ENCODE data around the gene ANKRD34C.

ANKRD34C gene

DNA sequence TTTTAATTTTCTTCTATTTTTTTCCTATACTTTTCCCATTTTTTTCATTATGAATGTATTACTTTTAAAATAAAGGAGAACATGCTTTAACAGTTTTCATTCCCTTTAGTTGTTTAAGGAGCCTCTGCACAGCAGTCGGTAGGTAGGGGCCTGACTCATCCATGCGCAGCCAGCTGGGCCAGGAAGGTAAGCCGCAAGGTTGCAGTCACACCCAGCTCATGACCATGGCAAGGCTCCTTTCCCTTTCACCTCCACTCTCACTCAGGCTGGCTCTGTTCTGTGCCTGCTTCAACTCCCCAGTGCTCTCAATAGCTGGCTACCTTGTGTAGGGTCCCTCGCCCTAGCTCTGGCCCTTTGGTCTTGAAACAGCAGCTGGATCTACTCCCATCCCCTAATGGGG, 17.4 kb upstream of the ANKRD34C start:
- Histone ChIP-seq H2BK15ac (ENCODE audit: low read depth, poor library complexity, severe bottlenecking) (no peak overlapping the region), H3K18ac (ENCODE audit: low read depth in 1 of 2, low read length in 2 of 2) (no peak overlapping the region), H3K27me3 (ENCODE audit: control insufficient read depth in 1 of 2, insufficient read depth in 1 of 2, low read length in 2 of 2) (peaks cover 6 to 17% of the 10 kb centered on the region in 2 experiments), H3K36me3 (ENCODE audit: control insufficient read depth in 1 of 2, insufficient read depth in 2 of 2, low read depth in 1 of 2, low read length in 2 of 2) (no peaks in the 10 kb centered on the region), H3K79me1 (replicated peaks; ENCODE audit: low read length, poor library complexity, severe bottlenecking) (no peaks in the 10 kb centered on the region), H3K9me3 (ENCODE audit: control insufficient read depth, low read length) (no peaks in the 10 kb centered on the region), H3K23ac (ENCODE audit: low read length in 2 of 2) (no peak overlapping the region), H3K4ac (ENCODE audit: low read depth in 1 of 2, low read length in 2 of 2) (no peak overlapping the region), H3K4me3 (ENCODE audit: insufficient read depth in 1 of 2, low read depth in 1 of 2, low read length in 2 of 2) (no peak overlapping the region), H3K9ac (ENCODE audit: low read length) (no peak overlapping the region), H3K4me1 (ENCODE audit: control insufficient read depth, insufficient read depth, low read depth, low read length) (no peaks in the 10 kb centered on the region), H2AK5ac (ENCODE audit: low read length, severe bottlenecking) (no peak overlapping the region), H2BK120ac (ENCODE audit: low read depth, low read length) (no peak overlapping the region), H2BK5ac (ENCODE audit: low read depth, low read length, poor library complexity, severe bottlenecking) (no peak overlapping the region), H4K8ac (ENCODE audit: low read length) (no peak overlapping the region), H3K27ac (ENCODE audit: low read length, poor library complexity, severe bottlenecking) (no peak overlapping the region), H3K4me2 (ENCODE audit: low read length, poor library complexity, severe bottlenecking) (no peak overlapping the region), H3K14ac (ENCODE audit: low read length in 2 of 2) (peak overlapping the region in 1 of 2 experiments; percentile 91), H2AFZ (ENCODE audit: low read depth, low read length) (no peak overlapping the region), H2BK12ac (ENCODE audit: low read length in 2 of 2) (no peak overlapping the region), H4K91ac (ENCODE audit: low read length) (no peak overlapping the region)
- DNase-seq: no peak
- WGBS: 61% methylated on average over 3 of the region's 4 CpGs

DNA sequence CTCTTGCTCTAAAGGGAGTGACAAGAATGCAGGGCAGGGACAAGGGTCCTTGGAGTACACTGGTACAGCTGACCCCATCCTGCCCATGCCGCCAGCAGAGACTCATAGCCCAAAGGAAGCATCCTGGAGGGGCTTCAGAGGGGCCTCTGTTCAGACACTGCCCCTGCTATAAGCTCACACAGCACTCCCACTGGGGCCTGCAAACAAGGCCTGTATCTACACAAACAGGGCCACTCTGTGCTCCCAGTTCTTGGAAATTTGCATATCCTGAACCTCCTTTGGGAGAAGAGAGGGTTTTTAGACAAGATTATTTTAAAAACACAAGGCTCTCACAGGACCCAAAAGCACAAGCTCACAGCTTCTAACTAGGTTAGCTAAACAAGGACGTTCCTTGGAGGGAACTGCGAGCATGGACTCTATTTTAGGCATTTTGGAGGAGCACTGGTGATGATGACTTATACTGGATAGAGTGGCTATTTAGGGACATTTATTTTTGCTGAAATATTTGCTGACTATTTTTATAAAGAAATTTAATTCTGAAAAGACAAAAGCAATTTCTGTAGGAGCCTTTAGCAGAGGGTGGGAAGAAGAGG, 16.4 kb upstream of the ANKRD34C start:
- Histone ChIP-seq H3K27me3 (ENCODE audit: control insufficient read depth in 1 of 2, insufficient read depth in 1 of 2, low read length in 2 of 2) (peaks cover 6 to 17% of the 10 kb centered on the region in 2 experiments), H3K79me1 (replicated peaks; ENCODE audit: low read length, poor library complexity, severe bottlenecking) (no peaks in the 10 kb centered on the region), H2BK120ac (ENCODE audit: low read depth, low read length) (no peak overlapping the region), H2AK5ac (ENCODE audit: low read length, severe bottlenecking) (no peak overlapping the region), H3K18ac (ENCODE audit: low read depth in 1 of 2, low read length in 2 of 2) (no peak overlapping the region), H2BK15ac (ENCODE audit: low read depth, poor library complexity, severe bottlenecking) (no peak overlapping the region), H3K14ac (ENCODE audit: low read length in 2 of 2) (no peak overlapping the region), H3K4me3 (ENCODE audit: insufficient read depth in 1 of 2, low read depth in 1 of 2, low read length in 2 of 2) (no peak overlapping the region), H4K8ac (ENCODE audit: low read length) (no peak overlapping the region), H3K9me3 (ENCODE audit: control insufficient read depth, low read length) (no peaks in the 10 kb centered on the region), H3K27ac (ENCODE audit: low read length, poor library complexity, severe bottlenecking) (no peak overlapping the region), H2BK12ac (ENCODE audit: low read length in 2 of 2) (no peak overlapping the region), H3K9ac (ENCODE audit: low read length) (no peak overlapping the region), H3K36me3 (ENCODE audit: control insufficient read depth in 1 of 2, insufficient read depth in 2 of 2, low read depth in 1 of 2, low read length in 2 of 2) (no peaks in the 10 kb centered on the region), H3K23ac (ENCODE audit: low read length in 2 of 2) (no peak overlapping the region), H4K91ac (ENCODE audit: low read length) (no peak overlapping the region), H2BK5ac (ENCODE audit: low read depth, low read length, poor library complexity, severe bottlenecking) (no peak overlapping the region), H3K4ac (ENCODE audit: low read depth in 1 of 2, low read length in 2 of 2) (no peak overlapping the region), H3K4me1 (ENCODE audit: control insufficient read depth, insufficient read depth, low read depth, low read length) (no peaks in the 10 kb centered on the region), H2AFZ (ENCODE audit: low read depth, low read length) (no peak overlapping the region), H3K4me2 (ENCODE audit: low read length, poor library complexity, severe bottlenecking) (no peak overlapping the region)
- 69% methylated on average over 3 of the region's 3 CpGs for WGBS
- no peak for DNase-seq

DNA sequence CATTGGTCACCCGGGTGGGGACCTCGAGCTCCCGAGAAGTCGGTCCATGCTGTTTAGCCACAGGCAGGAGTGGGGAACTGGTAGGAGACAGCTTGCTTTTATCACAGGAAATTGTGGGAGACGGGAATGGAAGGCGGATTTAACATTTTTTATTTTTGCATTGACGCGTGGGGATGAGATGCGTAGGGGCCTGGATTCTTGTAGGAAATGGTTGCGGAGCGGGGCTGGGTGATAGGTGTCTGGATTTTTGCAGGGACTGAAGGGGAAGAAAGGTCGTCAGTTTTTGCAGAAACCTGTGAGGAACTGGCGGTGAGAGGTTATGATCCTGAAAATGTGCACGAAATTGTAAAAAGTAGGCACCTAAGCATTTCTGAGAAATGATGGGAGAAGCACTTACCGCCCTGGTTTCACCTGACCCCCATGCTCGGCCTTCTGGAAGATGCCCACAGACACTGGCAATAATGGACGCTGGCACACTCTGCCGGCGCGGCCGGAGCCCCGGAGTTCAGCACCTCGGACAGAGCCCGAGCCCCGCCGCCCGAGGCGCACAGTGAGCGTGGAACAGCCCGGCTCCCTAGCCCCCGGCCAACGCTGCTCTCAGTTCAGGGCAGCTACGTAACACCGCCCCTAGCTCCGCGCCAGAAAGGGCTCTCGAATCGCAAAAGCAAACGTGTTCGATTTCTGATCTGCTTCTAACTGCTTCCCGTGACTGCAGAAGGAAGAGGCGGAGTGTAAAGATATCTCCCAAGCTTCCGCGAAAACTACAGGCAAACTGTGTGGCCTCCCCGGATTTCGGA, 928 bp downstream of the ANKRD34C start:
- peak; percentile 58 for DNase-seq
- Histone ChIP-seq H3K9me3 (ENCODE audit: control insufficient read depth, low read length) (peaks cover 2% of the 10 kb centered on the region), H2BK120ac (ENCODE audit: low read depth, low read length) (no peak overlapping the region), H4K8ac (ENCODE audit: low read length) (no peak overlapping the region), H3K4me2 (ENCODE audit: low read length, poor library complexity, severe bottlenecking) (no peak overlapping the region), H3K4me3 (ENCODE audit: insufficient read depth in 1 of 2, low read depth in 1 of 2, low read length in 2 of 2) (peak overlapping the region in 1 of 2 experiments; percentile 47), H2BK5ac (ENCODE audit: low read depth, low read length, poor library complexity, severe bottlenecking) (no peak overlapping the region), H3K14ac (ENCODE audit: low read length in 2 of 2) (no peak overlapping the region), H2AK5ac (ENCODE audit: low read length, severe bottlenecking) (no peak overlapping the region), H3K27ac (ENCODE audit: low read length, poor library complexity, severe bottlenecking) (no peak overlapping the region), H2AFZ (ENCODE audit: low read depth, low read length) (no peak overlapping the region), H3K4ac (ENCODE audit: low read depth in 1 of 2, low read length in 2 of 2) (no peak overlapping the region), H3K23ac (ENCODE audit: low read length in 2 of 2) (no peak overlapping the region), H3K4me1 (ENCODE audit: control insufficient read depth, insufficient read depth, low read depth, low read length) (peaks cover 4% of the 10 kb centered on the region), H2BK12ac (ENCODE audit: low read length in 2 of 2) (no peak overlapping the region), H3K79me1 (replicated peaks; ENCODE audit: low read length, poor library complexity, severe bottlenecking) (no peaks in the 10 kb centered on the region), H3K9ac (ENCODE audit: low read length) (no peak overlapping the region), H2BK15ac (ENCODE audit: low read depth, poor library complexity, severe bottlenecking) (no peak overlapping the region), H3K36me3 (ENCODE audit: control insufficient read depth in 1 of 2, insufficient read depth in 2 of 2, low read depth in 1 of 2, low read length in 2 of 2) (peaks cover 0 to 3% of the 10 kb centered on the region in 2 experiments), H4K91ac (ENCODE audit: low read length) (no peak overlapping the region), H3K27me3 (ENCODE audit: control insufficient read depth in 1 of 2, insufficient read depth in 1 of 2, low read length in 2 of 2) (peaks cover 36 to 65% of the 10 kb centered on the region in 2 experiments), H3K18ac (ENCODE audit: low read depth in 1 of 2, low read length in 2 of 2) (no peak overlapping the region)
- 13% methylated on average over 46 of the region's 46 CpGs for WGBS

DNA sequence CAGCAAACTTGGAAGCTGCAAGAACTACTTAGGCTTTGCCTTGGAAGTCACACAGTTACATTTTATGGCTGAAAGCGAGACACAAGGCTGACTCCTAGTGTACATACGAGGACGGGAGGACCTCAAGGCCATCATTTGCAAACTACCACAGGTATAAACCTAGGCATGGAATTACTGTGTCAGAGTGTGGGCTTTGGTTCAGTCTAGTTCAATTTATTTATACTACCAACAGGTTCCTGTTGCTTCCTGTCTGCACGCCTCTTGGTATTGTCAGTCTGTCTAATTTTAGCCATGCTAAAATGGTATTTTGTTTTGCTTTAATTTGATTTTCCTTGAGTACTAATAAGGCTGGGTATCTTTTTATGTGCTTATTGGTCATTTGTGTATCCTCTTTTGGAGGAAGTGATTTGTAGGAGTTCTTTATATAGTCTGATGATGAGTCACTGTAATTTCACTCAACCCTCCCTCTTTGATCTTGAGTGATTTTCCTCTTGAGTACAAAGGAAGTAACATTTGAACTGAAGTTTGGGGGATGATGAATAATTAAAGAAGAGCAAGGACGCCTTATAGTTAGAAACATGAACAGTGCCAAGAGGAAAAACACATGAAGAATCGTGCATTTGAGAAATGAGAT, 8.2 kb downstream of the ANKRD34C start:
- no peak overlapping the region for H2BK12ac ChIP-seq (ENCODE audit: low read length in 2 of 2)
- DNase-seq: no peak
- no peak overlapping the region for H2BK15ac ChIP-seq (ENCODE audit: low read depth, poor library complexity, severe bottlenecking)
- no peak overlapping the region for H3K4me2 ChIP-seq (ENCODE audit: low read length, poor library complexity, severe bottlenecking)
- H3K9me3 ChIP-seq (ENCODE audit: control insufficient read depth, low read length): no peaks in the 10 kb centered on the region
- no peaks in the 10 kb centered on the region for H3K4me1 ChIP-seq (ENCODE audit: control insufficient read depth, insufficient read depth, low read depth, low read length)
- H3K18ac ChIP-seq (ENCODE audit: low read depth in 1 of 2, low read length in 2 of 2): no peak overlapping the region
- H3K4me3 ChIP-seq (ENCODE audit: insufficient read depth in 1 of 2, low read depth in 1 of 2, low read length in 2 of 2): no peak overlapping the region
- no peak overlapping the region for H2AK5ac ChIP-seq (ENCODE audit: low read length, severe bottlenecking)
- H2BK5ac ChIP-seq (ENCODE audit: low read depth, low read length, poor library complexity, severe bottlenecking): no peak overlapping the region
- no peak overlapping the region for H4K8ac ChIP-seq (ENCODE audit: low read length)
- H2BK120ac ChIP-seq (ENCODE audit: low read depth, low read length): no peak overlapping the region
- H3K36me3 ChIP-seq (ENCODE audit: control insufficient read depth in 1 of 2, insufficient read depth in 2 of 2, low read depth in 1 of 2, low read length in 2 of 2): no peaks in the 10 kb centered on the region
- H3K79me1 ChIP-seq (replicated peaks; ENCODE audit: low read length, poor library complexity, severe bottlenecking): no peaks in the 10 kb centered on the region
- whole genome bisulfite sequencing: 69% methylated on average over 6 of the region's 6 CpGs
- H3K27me3 ChIP-seq (ENCODE audit: control insufficient read depth in 1 of 2, insufficient read depth in 1 of 2, low read length in 2 of 2): peaks cover 17 to 40% of the 10 kb centered on the region in 2 experiments
- H3K23ac ChIP-seq (ENCODE audit: low read length in 2 of 2): no peak overlapping the region
- no peak overlapping the region for H3K4ac ChIP-seq (ENCODE audit: low read depth in 1 of 2, low read length in 2 of 2)
- no peak overlapping the region for H3K14ac ChIP-seq (ENCODE audit: low read length in 2 of 2)
- no peak overlapping the region for H4K91ac ChIP-seq (ENCODE audit: low read length)
- no peak overlapping the region for H3K27ac ChIP-seq (ENCODE audit: low read length, poor library complexity, severe bottlenecking)
- no peak overlapping the region for H3K9ac ChIP-seq (ENCODE audit: low read length)
- H2AFZ ChIP-seq (ENCODE audit: low read depth, low read length): no peak overlapping the region

Measured in mesenchymal stem cell (in vitro differentiated cells and primary cell).